HepG2 (cell line): ENCODE results near the gene ACSL6. TPM values are rescaled to one million over a fixed set of nuclear protein-coding genes. Genes with fewer than 3 reads are reported as not detected.

Experiments used
- ARNT2 ChIP-seq: sonication (generic); formaldehyde crosslinking; IDR thresholded peaks from 2 replicates; pipeline ENCODE4 v1.8.0; 2022; ENCODE audit warnings: mild to moderate bottlenecking, low read depth, missing genetic modification reagents, moderate library complexity
- CREB3 ChIP-seq: sonication (generic); formaldehyde crosslinking; IDR thresholded peaks from 2 replicates; pipeline ENCODE4 v1.5.0; 2020; ENCODE audit warnings: missing genetic modification reagents
- DNMT3B ChIP-seq: conservative IDR thresholded peaks from 2 replicates; pipeline ENCODE4 v1.6.1; 2016; ENCODE audit warnings: missing biosample characterization, control low read depth
- FOXO4 ChIP-seq: sonication (generic); formaldehyde crosslinking; conservative IDR thresholded peaks from 2 replicates; pipeline ENCODE4 v1.8.1; 2023; ENCODE audit warnings: missing genetic modification reagents
- HMGXB4 ChIP-seq, 2 experiments: sonication (generic) in 1 of 2; formaldehyde crosslinking in 1 of 2; IDR thresholded peaks; 2 replicates each; pipeline versions ENCODE4 v1.4.0 to v1.6.1; 2018 to 2020; ENCODE audit warnings: missing genetic modification reagents in 2 of 2, borderline replicate concordance in 1 of 2, low read depth in 1 of 2, mild to moderate bottlenecking in 1 of 2, missing biosample characterization in 1 of 2
- NCOA5 ChIP-seq: sonication (generic); formaldehyde crosslinking; IDR thresholded peaks from 2 replicates; pipeline ENCODE4 v1.4.0; 2020; ENCODE audit warnings: missing genetic modification reagents
- NR3C1 ChIP-seq: sonication (generic); formaldehyde crosslinking; IDR thresholded peaks from 2 replicates; pipeline ENCODE4 v1.4.0; 2020; ENCODE audit warnings: missing genetic modification reagents
- RBFOX2 ChIP-seq: fragments of 200-400 bp; formaldehyde crosslinking; IDR thresholded peaks from 2 replicates; pipeline ENCODE4 v1.6.1; 2017; ENCODE audit warnings: low read depth, mild to moderate bottlenecking, low read length
- SALL2 ChIP-seq: sonication (generic); formaldehyde crosslinking; IDR thresholded peaks from 2 replicates; pipeline ENCODE4 v1.8.1; 2023; ENCODE audit warnings: mild to moderate bottlenecking, missing genetic modification reagents, inconsistent platforms
- SP2 ChIP-seq: sonication (generic); formaldehyde crosslinking; IDR thresholded peaks from 2 replicates; pipeline ENCODE4 v1.5.1; 2020; ENCODE audit warnings: mild to moderate bottlenecking, missing genetic modification reagents
- TGIF2 ChIP-seq: IDR thresholded peaks from 2 replicates; pipeline ENCODE4 v1.6.1; 2016; ENCODE audit warnings: control low read depth, missing compliant biosample characterization
- ZNF121 ChIP-seq: sonication (generic); formaldehyde crosslinking; IDR thresholded peaks from 2 replicates; pipeline ENCODE4 v1.5.0; 2020; ENCODE audit warnings: mild to moderate bottlenecking, missing genetic modification reagents
- ZNF3 ChIP-seq: IDR thresholded peaks from 2 replicates; pipeline ENCODE4 v1.7.0; 2017; ENCODE audit warnings: inconsistent platforms
- ZNF747 ChIP-seq: sonication (generic); formaldehyde crosslinking; IDR thresholded peaks from 2 replicates; pipeline ENCODE4 v1.8.1; 2023; ENCODE audit warnings: missing genetic modification reagents, mild to moderate bottlenecking, borderline replicate concordance
- ZNF776 ChIP-seq: sonication (generic); formaldehyde crosslinking; IDR thresholded peaks from 2 replicates; pipeline ENCODE4 v1.4.0; 2020; ENCODE audit warnings: mild to moderate bottlenecking, missing genetic modification reagents
- ZSCAN21 ChIP-seq: sonication (generic); formaldehyde crosslinking; IDR thresholded peaks from 2 replicates; pipeline ENCODE4 v1.8.0; 2022; ENCODE audit warnings: mild to moderate bottlenecking, missing genetic modification reagents, moderate library complexity, borderline replicate concordance
- polyA plus RNA-seq, 8 experiments: library from polyadenylated mRNA; depleted of rRNA in 3 of 8; stranded (reverse) in 7 of 8; unstranded in 1 of 8; fragments of >200 nt; fragmentation: Illumina TruSeq in 4 of 8; extraction: Trizol in 4 of 8; gene quantifications; 2 replicates each; pipeline versions ENCODE4 v1.2.1 to v1.2.3, GENCODE V29; 2011 to 2016; ENCODE audit warnings: low read depth in 4 of 8, missing spikeins in 1 of 8, mixed read lengths in 1 of 8; ENCODE audit not compliant: insufficient read depth in 1 of 8
- total RNA-seq, 5 experiments: library from RNA; depleted of rRNA; stranded (reverse); fragments of >200 nt; fragmentation: Illumina TruSeq; extraction: Trizol; gene quantifications; 2 replicates each; pipeline ENCODE4 v1.2.3, GENCODE V29; 2016; ENCODE audit warnings: low read depth in 1 of 5
- TF ChIP-seq, protein P1 (sequence below): sonication (generic); formaldehyde crosslinking; IDR thresholded peaks from 2 replicates; pipeline ENCODE4 v1.8.0; 2022; ENCODE audit warnings: mild to moderate bottlenecking, missing genetic modification reagents; ENCODE audit not compliant: insufficient replicate concordance
- TF ChIP-seq, protein P2 (sequence below): sonication (generic); formaldehyde crosslinking; IDR thresholded peaks from 2 replicates; pipeline ENCODE4 v1.4.0; 2020; ENCODE audit warnings: missing genetic modification reagents
- TF ChIP-seq, protein P3 (sequence below): sonication (generic); formaldehyde crosslinking; IDR thresholded peaks from 2 replicates; pipeline ENCODE4 v1.8.0; 2022; ENCODE audit warnings: mild to moderate bottlenecking, missing genetic modification reagents

ACSL6 gene
- total and polyA plus RNA-seq, 2 of the 13 experiments (the other 11 are each of a cell fraction or from before 2014, with no cell fraction given) = 3.7 to 3.8 TPM

- TF ChIP-seq SALL2 (CRISPR knock-in tag) = 0 out of 2 replicates have a peak, but pooled peaks have one; percentile 11
- TF ChIP-seq RBFOX2 = peak; percentile 44; the same call in 1 of the 2 replicates
- 0 out of 4 replicates have a peak, but pooled peaks of 1 of the 2 experiments have one; percentile 3 for TF ChIP-seq HMGXB4 (CRISPR knock-in tag; IDR thresholded peaks at IDR 0.05; ENCODE audit: borderline replicate concordance in 1 of 2, low read depth in 1 of 2)
- no peak for TF ChIP-seq ZNF747 (CRISPR knock-in tag)
- no peak for TF ChIP-seq DNMT3B (CRISPR knock-in tag)
- no peak for TF ChIP-seq ARNT2 (CRISPR knock-in tag)
- TF ChIP-seq ZNF3 (CRISPR knock-in tag) = peak; percentile 59; the same call in 1 of the 2 replicates
- 0 out of 2 replicates have a peak, but pooled peaks have one; percentile 5 for TF ChIP-seq FOXO4
- TF ChIP-seq, protein P1, sequence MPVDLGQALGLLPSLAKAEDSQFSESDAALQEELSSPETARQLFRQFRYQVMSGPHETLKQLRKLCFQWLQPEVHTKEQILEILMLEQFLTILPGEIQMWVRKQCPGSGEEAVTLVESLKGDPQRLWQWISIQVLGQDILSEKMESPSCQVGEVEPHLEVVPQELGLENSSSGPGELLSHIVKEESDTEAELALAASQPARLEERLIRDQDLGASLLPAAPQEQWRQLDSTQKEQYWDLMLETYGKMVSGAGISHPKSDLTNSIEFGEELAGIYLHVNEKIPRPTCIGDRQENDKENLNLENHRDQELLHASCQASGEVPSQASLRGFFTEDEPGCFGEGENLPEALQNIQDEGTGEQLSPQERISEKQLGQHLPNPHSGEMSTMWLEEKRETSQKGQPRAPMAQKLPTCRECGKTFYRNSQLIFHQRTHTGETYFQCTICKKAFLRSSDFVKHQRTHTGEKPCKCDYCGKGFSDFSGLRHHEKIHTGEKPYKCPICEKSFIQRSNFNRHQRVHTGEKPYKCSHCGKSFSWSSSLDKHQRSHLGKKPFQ = peak; percentile 43
- 0 out of 2 replicates have a peak, but pooled peaks have one; percentile 28 for TF ChIP-seq ZNF121 (CRISPR knock-in tag)
- no peak for TF ChIP-seq ZNF776 (CRISPR knock-in tag)
- TF ChIP-seq, protein P2, sequence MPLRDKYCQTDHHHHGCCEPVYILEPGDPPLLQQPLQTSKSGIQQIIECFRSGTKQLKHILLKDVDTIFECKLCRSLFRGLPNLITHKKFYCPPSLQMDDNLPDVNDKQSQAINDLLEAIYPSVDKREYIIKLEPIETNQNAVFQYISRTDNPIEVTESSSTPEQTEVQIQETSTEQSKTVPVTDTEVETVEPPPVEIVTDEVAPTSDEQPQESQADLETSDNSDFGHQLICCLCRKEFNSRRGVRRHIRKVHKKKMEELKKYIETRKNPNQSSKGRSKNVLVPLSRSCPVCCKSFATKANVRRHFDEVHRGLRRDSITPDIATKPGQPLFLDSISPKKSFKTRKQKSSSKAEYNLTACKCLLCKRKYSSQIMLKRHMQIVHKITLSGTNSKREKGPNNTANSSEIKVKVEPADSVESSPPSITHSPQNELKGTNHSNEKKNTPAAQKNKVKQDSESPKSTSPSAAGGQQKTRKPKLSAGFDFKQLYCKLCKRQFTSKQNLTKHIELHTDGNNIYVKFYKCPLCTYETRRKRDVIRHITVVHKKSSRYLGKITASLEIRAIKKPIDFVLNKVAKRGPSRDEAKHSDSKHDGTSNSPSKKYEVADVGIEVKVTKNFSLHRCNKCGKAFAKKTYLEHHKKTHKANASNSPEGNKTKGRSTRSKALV (CRISPR knock-in tag) = no peak
- TF ChIP-seq TGIF2 (CRISPR knock-in tag) = 0 out of 2 replicates have a peak, but pooled peaks have one; percentile 18
- no peak for TF ChIP-seq CREB3 (CRISPR knock-in tag)
- no peak for TF ChIP-seq NR3C1 (CRISPR knock-in tag)
- TF ChIP-seq NCOA5 (CRISPR knock-in tag) = no peak
- no peak for TF ChIP-seq SP2
- peak; percentile 15; the same call in 1 of the 2 replicates for TF ChIP-seq ZSCAN21
- TF ChIP-seq, protein P3, sequence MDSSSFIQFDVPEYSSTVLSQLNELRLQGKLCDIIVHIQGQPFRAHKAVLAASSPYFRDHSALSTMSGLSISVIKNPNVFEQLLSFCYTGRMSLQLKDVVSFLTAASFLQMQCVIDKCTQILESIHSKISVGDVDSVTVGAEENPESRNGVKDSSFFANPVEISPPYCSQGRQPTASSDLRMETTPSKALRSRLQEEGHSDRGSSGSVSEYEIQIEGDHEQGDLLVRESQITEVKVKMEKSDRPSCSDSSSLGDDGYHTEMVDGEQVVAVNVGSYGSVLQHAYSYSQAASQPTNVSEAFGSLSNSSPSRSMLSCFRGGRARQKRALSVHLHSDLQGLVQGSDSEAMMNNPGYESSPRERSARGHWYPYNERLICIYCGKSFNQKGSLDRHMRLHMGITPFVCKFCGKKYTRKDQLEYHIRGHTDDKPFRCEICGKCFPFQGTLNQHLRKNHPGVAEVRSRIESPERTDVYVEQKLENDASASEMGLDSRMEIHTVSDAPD = no peak
Observed at GRCh38 chr5:131997026-131997726, 14.3 kb downstream of the ACSL6 start (continued).
